Measurements from ENCODE around the gene SPATA3.
"Not testable (repeated sequence)": the region's sequence is repeated elsewhere in the genome, so short reads cannot be mapped to it uniquely, and the experiment has no call there.

The SPATA3 gene

DNA sequence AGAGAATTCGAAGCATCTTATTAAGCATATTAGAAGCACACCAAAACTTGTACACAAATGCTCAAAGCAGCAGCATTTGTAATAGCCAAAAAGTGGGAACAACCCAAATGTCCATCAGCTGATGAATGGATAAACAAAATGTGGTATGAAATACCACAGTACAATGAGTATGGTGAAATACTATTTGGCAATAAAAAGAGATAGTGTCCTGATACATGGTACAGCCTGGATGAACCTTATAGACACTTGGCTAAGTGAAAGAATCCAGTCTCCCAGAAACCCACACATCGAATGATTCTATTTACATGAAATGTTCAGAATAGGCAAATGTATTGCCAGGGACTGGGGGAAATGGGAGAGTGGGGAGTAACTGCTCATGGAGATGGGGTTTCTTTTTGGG is 3.0 kb downstream of the SPATA3 start:
- DNase-seq (ENCODE audit: low read depth): no peak

DNA sequence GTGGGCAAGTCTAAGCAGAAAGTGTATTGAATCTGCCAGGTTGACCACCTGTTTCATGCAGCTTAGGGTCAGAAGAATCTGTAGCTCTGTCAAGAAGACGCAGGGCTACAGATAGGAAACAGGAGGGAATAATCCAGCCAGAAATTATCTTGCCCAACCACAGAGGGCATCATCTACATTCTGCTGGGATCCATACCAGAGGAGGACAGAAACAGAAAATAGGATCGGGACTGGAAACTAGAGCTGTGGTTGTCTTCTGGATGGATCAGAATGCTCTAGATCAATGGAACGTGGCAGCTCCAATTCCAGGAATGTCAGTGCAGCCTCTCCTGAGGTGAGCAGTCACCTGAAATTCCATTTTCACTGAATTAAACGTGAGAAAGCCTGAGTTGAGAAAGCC is 3.6 kb downstream of the SPATA3 start:
- no peak for DNase-seq (ENCODE audit: low read depth)

DNA sequence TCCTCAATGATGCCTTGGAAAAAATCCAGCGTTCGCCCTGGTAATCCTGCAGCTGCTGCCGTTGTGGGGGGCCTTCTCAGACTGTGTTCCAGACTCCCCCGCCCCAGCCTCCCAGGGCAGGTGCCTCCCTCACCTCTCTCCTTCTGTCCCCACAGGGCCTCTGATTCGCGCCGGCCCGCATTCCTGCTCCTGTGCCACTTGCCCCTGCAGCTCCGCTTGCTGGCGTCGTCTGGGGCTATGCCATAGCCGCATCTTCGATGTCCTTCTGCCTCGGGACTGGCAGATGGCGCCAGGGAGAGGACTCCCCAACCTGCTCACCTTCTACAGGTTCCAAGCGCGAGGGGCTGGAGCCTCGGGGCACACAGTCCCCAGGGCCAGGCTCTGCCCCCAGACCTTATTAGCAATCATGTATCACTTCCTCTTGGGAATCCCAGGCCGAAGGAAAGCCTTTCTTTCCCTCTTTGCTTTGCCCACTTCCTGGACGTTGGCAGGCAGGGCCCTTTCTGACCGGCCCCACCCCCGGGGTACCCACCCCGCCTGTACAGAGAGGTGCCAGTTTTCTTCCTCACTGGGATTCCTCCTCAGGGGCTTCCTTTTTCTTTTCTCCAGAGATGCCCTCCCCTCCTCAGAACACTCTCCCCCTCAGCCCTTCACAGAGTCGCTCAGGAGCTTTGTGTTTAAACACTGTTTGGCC is 4.4 kb downstream of the SPATA3 start:
- DNase-seq (ENCODE audit: low read depth): no peak

DNA sequence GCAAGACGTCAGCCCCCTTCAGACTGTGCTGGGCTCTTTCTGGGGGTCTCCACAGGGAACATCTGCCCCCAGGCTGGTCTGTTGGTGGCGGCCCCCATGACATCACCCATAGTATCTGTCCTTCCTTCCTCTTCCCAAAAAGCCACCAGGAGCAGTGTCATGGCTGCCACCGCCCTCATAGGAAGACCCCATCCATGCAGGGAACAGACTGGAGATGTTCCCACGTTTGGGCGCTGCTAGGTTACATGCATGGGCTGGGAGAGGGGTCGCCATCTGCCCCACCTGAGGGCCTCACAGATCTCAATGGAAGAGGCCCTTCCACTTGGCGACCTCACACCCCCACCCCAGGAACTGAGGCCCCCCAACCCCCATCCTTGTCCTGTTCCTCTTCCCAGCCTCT is 5.1 kb downstream of the SPATA3 start:
- DNase-seq (ENCODE audit: low read depth): no peak

DNA sequence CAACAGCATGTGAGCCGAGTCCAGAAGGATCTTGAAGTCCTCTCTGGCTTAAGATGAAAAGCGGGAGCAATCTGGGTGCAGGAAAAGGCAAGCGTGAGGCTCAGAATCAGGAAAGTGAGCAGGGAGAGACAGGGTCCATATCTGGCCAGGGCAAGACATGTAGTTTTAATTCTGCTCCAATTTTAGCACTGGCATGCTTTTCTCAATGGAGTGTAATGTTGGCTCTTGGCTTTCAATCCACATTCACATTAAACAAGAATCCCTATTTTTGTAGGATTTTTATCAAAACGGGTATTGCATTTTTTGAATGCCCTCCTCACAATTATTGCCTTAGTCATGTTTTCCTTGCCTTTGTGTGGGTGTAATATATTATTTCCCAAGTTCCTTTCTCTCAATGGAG is 6.0 kb downstream of the SPATA3 start:
- no peak for DNase-seq (ENCODE audit: low read depth)

DNA sequence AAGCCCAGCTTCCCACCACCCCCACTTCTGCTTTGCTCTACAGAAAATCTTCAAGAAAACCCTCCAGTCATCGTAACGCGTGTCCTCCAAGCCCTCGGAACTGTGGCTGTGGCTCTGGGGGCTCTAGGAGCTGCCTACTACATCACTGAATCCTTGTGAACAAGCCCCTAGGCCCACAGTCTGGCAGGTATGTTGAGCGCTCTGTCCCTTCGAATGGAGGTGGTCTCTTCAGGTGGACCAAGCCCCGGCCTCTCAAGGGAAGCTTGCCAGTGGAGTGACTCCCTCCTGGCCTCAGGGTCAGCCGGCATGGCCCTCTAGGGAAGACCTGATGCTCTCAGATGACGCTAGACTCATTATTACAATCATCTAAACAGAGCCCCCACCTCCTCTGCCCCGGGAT is 6.7 kb downstream of the SPATA3 start:
- no peak for DNase-seq (ENCODE audit: low read depth)

DNA sequence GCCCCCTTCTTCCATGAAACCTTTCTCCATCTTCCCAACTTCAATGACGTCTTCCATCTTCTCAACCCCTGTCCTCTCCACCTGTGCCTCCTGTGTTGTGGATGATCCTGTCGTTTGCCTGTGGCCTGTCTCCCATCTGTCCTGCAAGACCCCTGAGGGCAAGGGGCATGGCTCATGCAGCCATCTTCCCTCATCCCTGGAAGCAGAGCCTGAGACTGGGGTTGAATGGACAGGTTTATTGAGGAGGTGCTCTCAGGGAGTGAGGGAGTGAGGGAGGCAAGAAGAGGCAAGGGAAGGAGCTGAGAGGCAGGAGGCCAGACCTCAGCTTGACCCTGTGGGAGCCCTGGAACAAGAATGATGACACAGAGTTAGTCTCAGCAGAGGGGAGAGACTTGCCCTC is 7.3 kb downstream of the SPATA3 start:
- DNase-seq (ENCODE audit: low read depth): no peak

DNA sequence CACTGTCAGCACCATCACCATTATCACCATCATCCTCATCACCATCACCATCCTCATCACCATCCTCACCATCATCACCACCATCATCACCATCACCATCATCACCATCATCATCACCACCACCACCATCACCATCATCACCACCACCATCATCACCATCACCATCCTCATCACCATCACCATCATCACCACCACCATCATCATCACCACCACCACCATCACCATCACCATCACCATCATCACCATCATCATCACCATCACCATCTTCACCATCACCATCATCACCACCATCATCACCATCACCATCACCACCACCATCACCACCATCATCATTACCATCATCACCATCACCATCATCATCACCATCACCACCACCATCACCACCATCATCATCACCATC is 9.0 kb downstream of the SPATA3 start:
- not testable (repeated sequence) for DNase-seq (ENCODE audit: low read depth)

DNA sequence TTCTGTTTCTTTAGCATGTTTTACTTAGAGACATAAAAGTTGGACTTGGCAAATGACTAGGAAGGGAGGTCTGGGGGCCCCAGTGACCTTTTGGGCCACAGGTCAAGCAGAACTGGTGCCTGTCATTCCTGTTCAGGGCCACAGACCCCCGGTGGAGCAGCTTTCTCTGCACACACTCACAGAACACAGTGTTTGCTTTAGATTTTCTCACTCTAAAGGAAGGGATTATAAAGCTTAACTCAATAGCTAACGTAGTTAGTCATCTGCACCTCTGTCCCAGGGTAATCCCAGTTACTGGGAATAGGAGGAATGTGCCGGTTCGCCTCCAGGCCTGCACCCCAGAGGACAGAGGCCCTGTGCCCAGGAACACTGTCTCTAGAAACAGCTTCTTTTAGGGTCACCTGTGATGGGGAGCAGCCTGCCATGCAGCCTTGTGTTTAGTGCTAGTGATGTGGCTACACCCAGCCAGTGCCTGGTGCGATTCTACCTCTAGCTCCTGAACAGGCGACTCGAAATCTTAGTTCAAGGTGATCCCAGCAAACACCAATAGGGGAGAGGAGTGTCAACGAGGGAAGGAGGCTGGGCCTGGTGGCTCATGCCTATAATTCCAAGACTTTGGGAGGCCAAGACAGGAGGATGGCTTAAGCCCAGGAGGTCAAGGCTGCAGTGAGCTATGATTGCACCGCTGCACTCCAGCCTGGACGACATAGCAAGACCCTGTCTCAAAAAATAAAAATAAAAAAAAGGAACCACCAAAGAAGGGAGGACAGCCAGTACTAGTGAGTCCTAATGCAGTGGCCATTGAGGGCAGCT is 11.6 kb downstream of the SPATA3 start:
- no peak for DNase-seq (ENCODE audit: low read depth)

DNA sequence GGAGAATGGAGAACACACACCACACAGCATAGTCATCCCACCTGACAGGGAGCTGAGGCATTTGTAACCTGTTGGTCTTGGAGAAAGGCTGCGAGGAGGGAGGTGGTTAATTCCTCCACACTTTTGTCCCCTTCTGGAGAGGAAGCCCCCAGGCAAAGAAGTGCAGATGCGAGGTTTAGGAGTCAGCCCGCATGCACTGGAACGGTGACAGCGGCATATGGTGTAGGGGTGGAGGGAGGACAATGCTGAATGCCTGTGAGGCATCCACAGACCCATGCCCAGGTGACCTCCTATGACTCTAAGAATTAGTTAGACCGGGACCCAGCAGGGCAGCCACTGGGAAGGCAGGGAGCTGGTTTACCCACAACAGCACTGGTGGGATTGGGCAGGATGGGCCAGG is 12.2 kb downstream of the SPATA3 start:
- no peak for DNase-seq (ENCODE audit: low read depth)

DNA sequence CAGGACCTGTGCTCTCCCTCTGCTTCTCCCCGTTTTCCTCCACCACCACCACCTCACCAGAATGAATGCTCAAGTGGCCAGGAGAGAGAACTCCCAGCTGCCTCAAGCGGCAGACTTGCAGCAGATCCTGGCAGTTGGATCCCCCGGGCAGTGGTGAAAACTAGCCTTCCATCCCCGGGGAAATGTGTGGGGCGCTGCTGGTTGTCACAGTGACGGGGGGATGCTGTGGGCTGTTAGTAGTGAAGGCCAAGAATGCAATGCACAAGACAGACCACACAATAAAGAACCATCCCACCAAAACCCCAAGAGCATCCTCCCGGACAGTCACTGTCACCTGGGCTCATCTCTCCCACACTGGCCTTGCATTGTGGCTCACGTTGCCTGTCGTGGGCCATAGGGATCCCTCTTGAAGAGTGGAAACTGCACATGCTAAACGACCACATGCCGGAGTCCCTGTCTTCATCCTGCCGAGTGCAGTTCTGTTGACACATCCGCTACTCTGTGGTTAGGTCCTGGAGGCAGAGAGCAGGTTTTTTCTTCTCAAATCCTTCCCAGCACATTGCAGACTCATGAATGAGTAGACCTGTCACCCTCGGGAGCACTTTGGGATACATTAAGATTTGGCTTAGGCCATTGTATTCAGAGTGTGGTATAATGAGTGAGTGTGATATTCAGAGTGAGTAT is 13.5 kb downstream of the SPATA3 start:
- no peak for DNase-seq (ENCODE audit: low read depth)

DNA sequence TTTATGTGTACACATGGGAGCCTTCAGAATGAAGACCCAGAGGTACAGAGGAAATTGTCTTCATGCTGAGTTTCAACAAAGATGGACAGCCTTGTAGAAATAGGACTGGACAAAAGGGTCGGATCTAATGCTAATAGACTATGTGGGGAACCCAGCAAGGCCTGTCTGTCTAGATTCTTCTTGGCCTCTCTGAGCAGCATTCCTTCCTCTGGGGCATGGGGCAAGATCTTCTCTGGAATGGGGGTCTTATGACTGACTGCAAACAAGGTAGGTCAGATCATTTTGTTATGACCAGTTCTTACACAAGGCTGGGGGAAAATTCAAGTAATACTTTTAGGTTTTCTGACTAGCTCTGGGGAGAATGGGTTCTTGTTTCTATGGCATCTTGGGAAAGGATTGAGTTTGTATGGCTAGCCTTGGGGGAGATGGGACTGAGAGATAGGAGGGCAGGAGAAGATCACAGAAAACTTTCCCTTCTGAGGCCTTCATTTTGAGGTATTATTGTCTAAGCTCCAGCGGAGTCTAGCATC is 14.3 kb downstream of the SPATA3 start:
- no peak for DNase-seq (ENCODE audit: low read depth)

DNA sequence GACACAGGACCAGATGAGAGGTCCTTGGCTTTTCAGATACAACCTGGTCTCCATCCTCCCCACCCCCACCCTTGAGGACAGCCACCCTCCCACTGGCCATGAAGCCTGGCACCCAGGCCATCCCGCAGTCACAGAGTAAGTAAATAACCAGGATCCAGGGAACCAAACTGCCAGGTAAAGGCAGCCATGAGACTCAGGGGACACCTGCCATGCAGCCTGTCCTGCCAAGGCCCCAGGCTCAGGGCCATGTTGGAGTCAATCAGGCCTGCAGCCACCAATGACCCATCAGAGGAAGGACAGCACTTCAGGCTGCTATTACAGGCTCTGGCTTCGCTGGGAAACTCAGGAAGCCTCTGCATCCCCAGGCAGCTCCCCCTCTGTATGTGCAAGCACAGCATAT is 15.6 kb downstream of the SPATA3 start:
- no peak for DNase-seq (ENCODE audit: low read depth)

DNA sequence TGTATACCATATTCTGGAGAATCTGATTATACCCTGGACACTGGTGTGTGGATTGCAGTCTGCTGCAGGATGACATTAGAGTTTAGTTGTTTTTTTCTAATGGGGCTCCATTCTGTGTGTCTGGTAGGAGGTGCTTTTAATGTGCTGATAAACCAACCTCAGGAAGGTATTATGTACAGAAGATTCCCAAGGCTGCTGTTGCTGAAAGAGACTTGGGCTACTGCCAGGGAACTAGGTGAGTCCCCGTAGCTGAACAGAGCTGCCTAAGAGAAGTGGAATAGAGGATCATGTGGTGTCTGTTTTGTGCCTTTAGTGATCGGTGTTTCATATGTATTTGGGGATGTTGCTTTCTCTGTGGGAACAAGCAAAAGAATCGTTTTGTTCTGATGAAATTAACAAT is 16.5 kb downstream of the SPATA3 start:
- DNase-seq (ENCODE audit: low read depth): no peak

DNA sequence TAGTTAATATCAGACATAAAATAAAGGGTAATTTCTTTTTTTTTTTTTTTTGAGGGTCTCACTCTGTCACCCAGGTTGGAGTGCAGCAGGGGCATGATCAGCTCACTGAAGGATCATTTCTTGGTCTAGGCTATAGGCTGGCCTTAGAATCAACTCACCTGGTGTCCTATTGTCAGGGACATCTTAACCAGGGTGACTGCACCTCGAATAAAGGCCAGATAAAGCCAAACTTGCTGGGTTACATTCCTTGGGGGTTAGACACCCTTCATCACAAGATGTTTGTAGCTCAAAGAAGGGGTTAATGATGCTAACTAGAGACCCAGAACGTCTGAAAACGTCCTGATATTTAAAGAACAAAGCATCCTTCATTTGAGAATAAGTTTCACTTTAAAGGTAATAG is 17.9 kb downstream of the SPATA3 start:
- DNase-seq (ENCODE audit: low read depth): no peak

DNA sequence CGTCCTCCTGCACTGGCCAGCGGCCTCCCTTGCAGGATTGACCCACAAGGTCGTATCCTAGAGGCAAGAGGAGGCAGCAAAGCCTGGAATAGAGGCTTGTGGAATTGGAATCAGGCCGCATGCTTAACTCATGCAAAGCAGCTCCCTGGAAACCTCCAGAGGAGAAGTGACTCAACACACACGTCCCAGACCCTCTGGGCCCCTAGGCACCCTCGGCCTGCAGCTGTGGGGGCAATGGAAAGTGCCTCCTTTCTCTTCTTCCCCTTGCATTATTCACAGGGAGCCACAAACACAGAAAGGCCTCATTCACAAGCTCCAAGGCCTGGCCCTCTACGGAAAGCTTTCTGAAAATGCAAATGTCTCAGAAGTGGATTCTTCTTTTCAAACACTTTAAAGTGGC is 19.6 kb downstream of the SPATA3 start:
- no peak for DNase-seq (ENCODE audit: low read depth)

DNA sequence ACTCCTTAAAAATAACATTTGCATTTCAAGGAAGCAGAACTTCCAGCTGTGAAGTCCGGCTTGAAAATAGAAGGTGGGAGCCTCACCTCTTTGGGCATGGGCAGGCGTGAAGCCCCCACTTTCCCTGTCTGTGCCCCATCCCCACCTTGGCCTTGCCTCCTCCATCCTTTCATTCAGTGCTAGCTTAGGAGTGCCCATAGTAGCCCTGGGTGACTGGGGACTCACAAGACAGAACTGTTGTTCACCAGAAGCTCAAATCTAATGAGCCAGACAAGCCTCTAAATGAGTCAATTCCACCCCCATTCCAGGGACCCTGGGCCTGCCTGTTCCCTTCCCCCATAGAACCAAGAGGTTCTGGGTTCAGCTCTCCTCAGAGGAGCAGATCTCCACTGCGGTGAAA is 20.0 kb downstream of the SPATA3 start:
- DNase-seq (ENCODE audit: low read depth): no peak

DNA sequence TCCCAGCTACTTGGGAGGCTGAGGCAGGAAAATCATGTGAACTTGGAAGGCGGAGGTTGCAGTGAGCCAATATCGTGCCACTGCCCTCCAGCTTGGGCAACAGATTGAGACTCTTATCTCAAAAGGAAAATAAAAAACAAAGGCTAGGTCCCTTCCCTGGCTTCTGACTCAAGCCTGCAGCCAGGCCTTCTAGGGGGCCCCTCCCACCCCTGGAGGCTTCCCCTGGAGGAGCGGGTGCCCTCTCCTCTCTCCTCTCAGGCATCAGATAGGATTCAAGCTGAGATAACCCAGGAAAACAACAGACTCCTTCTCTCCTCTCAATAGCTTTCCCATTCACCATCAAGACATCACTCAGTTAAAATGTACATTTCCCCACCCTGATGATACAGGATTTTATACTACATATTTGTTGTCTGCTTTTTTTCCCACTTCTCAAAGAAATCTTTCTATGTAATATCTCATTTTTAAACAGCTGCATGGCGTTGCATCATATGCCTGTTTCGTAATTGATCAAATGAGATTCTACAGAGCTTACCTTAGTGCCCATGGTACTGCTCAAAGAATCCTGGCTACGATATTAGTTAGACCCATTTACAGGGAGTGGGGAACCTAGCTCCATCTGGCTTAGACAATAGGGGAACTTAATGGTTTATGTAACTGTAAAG is 20.8 kb downstream of the SPATA3 start:
- DNase-seq (ENCODE audit: low read depth): no peak

DNA sequence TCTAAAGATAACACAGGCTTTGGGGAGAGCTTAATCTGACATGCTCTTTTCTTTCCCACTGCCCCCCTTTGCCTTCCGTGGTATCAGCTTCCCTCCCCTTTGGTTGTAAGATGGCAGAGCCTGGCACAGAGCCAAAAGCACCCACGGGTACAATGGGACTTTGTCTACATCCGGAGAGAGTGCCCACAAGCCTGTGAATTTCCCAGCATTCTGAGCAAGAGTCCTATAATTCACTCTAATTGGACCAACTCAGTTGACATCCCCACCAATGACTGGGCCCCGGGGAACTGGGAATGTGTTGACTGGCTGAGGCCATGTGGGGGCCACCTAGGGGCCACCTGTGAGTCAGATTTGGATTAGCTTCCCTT is 21.3 kb downstream of the SPATA3 start:
- DNase-seq (ENCODE audit: low read depth): no peak

DNA sequence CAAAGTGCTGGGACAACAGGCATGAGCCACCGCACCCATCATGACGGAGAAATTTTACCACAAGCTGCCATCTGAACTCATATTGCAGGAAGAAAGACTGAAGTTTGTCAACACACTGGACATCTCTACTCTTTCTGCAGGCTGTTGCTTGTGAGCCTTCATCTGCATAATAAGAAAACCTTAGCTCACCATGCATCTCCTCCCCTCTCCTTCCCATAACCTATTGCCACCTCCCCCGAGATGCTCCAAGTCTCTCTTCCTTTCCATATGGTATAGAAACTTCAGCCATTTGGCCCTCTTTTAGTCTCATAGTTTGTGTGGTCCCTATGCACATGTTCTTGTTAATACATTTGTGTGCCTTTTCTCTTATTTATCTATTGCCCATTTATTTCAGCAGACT is 22.3 kb downstream of the SPATA3 start:
- no peak for DNase-seq (ENCODE audit: low read depth)

DNA sequence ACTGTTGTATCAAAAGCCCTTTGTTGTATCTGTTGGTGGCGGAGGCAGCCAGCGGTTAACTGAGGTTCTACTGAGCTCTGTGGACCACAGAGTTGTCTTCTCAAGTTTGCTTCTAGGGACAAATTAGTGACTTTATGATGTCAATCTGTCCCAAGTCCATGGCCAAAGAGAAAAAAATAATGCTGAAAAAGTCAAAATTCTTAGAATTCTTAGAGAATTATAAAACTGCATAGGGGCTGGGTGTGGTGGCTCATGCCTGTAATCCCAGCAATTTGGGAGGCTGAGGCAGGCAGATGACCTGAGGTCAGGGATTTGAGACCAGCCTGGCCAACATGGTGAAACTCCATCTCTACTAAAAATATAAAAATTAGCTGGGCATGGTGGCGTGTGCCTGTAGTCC is 29.1 kb downstream of the SPATA3 start:
- DNase-seq (ENCODE audit: low read depth): not testable (repeated sequence)

DNA sequence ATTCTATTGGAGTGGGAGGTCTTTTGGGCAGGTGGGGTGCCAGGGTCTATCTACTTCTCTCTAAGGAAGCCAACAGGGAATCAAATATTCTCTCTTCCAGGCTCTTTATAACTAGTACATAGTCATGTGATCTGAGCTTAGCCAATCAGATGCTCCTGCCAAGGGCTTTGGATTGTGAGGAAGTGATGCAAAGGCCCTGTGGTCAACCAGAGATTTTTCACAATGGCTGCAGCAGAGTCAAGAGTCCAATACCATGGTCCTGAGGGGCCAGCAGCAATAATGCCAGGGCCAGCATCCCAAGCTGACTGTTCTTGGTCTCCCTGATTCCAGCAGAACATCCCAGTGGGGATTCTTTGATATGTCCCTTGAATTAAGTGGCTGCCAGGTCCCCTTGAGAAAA is 33.0 kb downstream of the SPATA3 start:
- DNase-seq (ENCODE audit: low read depth): no peak

DNA sequence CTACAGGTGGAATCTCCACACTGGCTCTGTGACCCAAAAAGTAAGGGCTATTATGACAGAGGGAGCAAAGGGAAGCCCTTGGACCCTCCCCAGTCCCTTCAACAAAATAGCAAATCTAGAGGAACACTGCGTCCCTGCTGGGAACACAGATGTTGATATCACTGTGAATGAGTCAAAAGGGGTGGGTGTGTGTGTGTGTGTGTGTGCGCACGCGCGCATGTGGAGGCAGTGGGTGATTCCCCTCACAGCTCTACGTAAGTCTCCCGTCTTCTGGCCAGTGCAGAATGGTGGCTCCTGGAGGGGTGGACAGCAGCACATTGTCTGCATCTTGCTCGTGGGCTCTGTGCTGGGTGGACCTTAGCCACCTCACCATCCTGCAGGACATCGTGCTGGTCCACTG is 33.6 kb downstream of the SPATA3 start:
- no peak for DNase-seq (ENCODE audit: low read depth)
